KMS-11 (cell line): ENCODE results near the gene UNC93A.

Experiments
- H2AFZ ChIP-seq: fragments of 200-600 bp; sonication (generic); 2 replicates; pipeline ENCODE4 v1.6.1; 2016; ENCODE audit warnings: antibody characterized with exemption, mixed run types, low read depth
- H3K27ac ChIP-seq: fragments of 200-600 bp; sonication (generic); 2 replicates; pipeline ENCODE4 v1.6.1; 2016; ENCODE audit warnings: mild to moderate bottlenecking, mixed run types
- H3K27me3 ChIP-seq: fragments of 200-600 bp; sonication (generic); 2 replicates; pipeline ENCODE4 v1.6.1; 2017; ENCODE audit warnings: mild to moderate bottlenecking, low read depth, mixed run types, moderate library complexity; ENCODE audit not compliant: insufficient read depth
- H3K36me3 ChIP-seq: fragments of 200-600 bp; sonication (generic); 2 replicates; pipeline ENCODE4 v1.6.1; 2017; ENCODE audit warnings: mild to moderate bottlenecking, mixed run types; ENCODE audit not compliant: insufficient read depth
- H3K4me1 ChIP-seq: fragments of 200-600 bp; sonication (generic); 2 replicates; pipeline ENCODE4 v1.6.1; 2016; ENCODE audit warnings: mild to moderate bottlenecking, low read depth, mixed run types; ENCODE audit not compliant: poor library complexity, severe bottlenecking
- H3K4me2 ChIP-seq: fragments of 200-600 bp; sonication (generic); 2 replicates; pipeline ENCODE4 v1.7.0; 2016; ENCODE audit warnings: mild to moderate bottlenecking, mixed run types
- H3K4me3 ChIP-seq: fragments of 200-600 bp; sonication (generic); IDR thresholded peaks from 2 replicates; pipeline ENCODE4 v1.6.1; 2017; ENCODE audit warnings: low read depth, low read length, mixed read lengths; ENCODE audit not compliant: insufficient read depth
- H3K79me2 ChIP-seq: fragments of 200-600 bp; sonication (generic); 2 replicates; pipeline ENCODE4 v1.6.1; 2016; ENCODE audit warnings: low read depth, mixed run types; ENCODE audit not compliant: insufficient read depth
- H3K9ac ChIP-seq: fragments of 200-600 bp; sonication (generic); 2 replicates; pipeline ENCODE4 v1.6.1; 2016; ENCODE audit warnings: mild to moderate bottlenecking, mixed run types
- H4K20me1 ChIP-seq: fragments of 200-600 bp; sonication (generic); 2 replicates; pipeline ENCODE4 v1.6.1; 2016; ENCODE audit warnings: mild to moderate bottlenecking, mixed run types; ENCODE audit not compliant: insufficient read depth
- CTCF ChIP-seq: fragments of 200-600 bp; sonication (generic); conservative IDR thresholded peaks from 2 replicates; pipeline ENCODE4 v1.6.1; 2017; ENCODE audit warnings: low read depth, mild to moderate bottlenecking, antibody characterized with exemption, low read length, moderate library complexity, mixed read lengths

The UNC93A gene

DNA sequence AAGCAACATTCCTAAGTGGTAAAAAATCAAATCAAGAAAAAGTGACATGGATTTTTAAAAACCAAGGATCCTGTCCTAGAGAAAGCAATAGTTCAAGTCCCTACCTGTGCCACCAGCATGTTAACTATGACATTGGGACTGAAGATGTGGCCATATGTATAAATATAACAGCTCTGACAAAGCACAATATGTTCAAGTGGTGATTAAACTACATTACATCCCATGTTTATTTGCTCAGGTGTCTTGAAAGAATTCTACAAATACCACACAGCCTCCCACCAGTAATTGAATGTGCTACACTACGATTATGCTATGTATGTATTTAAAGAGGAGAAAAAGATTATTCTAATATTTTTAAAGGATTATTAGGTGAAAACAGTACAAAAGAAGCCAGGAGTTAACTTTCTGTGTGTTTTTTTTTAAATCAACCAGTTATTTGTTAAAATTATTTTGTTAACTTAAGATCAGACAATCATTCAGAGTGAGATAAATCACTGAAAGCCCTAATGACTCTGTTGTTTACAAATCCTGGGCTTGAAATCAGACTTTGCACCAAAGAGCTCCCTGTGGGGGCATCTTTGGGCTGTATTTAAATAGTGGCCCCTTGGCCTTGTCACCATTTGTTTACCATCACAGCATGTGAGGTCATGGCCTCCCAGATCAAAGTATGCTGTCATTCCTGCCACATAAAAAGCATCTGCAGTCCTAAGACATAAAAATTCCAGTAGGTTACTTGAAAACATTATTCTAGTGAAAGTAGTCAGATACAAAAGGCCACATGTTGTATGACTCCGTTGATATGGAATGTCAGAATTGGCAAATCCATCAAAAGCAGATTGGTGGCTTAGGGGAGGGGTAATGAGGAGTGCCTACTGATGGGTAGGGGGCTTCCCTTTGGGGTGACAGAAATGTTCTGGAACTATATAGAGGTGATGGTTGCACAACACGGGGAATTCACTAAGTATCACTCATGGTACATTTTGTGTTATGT lies 50.8 kb downstream of the UNC93A start:
- no peaks in the 10 kb centered on the region for H4K20me1 ChIP-seq
- H3K27ac ChIP-seq: no peak overlapping the region
- H3K4me3 ChIP-seq: no peak overlapping the region
- H3K4me2 ChIP-seq: no peak overlapping the region
- TF ChIP-seq CTCF: no peak
- H3K27me3 ChIP-seq: no peaks in the 10 kb centered on the region
- H3K4me1 ChIP-seq: peaks cover 19% of the 10 kb centered on the region
- no peak overlapping the region for H3K9ac ChIP-seq
- H2AFZ ChIP-seq: no peak overlapping the region
- no peaks in the 10 kb centered on the region for H3K36me3 ChIP-seq
- no peaks in the 10 kb centered on the region for H3K79me2 ChIP-seq

DNA sequence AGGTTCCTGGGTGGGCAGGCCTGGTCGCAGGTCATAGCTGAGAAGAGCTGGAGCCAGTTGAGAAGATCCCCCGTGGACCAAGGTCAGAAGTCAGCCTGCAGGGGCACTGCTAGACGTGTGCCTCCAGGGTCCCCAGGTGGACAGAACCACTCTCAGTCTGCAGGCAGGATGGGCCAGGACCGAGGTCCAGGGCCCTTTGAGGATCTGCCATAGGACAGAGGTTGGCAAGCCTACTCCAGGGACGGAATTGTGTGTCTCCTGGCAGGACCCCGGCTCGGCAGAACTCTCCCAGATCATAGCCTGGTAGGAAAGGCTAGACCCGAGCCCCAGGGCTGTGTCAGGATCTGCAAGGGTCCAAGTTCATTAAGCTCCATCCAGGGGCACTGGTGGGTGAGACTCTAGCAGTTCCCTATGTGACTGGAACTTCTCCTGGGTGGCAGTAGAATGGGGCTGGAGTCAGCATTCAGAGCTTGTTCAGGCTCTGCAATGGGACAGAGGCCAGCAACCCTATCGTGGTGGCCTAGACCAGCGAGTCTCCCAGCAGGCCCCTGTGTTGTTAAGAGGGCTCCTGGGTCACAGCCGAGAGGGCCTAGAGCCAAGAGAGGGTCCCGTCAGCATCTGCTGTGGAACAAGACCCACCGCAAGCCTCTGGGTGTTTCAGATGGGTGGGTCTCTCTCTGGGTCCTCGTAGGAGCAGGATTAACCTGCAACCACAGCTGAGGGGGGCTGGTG lies 51.9 kb downstream of the UNC93A start:
- no peaks in the 10 kb centered on the region for H3K27me3 ChIP-seq
- H3K36me3 ChIP-seq: no peaks in the 10 kb centered on the region
- H2AFZ ChIP-seq: no peak overlapping the region
- TF ChIP-seq CTCF: no peak
- H3K4me3 ChIP-seq: no peak overlapping the region
- peak overlapping the region; percentile 7; the same call in 1 of the 2 replicates for H3K4me2 ChIP-seq
- peaks cover 19% of the 10 kb centered on the region for H3K4me1 ChIP-seq
- H4K20me1 ChIP-seq: no peaks in the 10 kb centered on the region
- H3K9ac ChIP-seq: no peak overlapping the region
- no peak overlapping the region for H3K27ac ChIP-seq
- no peaks in the 10 kb centered on the region for H3K79me2 ChIP-seq

- Histone ChIP-seq H4K20me1 (no peaks in the 10 kb centered on the region), H3K4me3 (no peak overlapping the region), H3K79me2 (no peaks in the 10 kb centered on the region), H3K36me3 (no peaks in the 10 kb centered on the region), H3K9ac (no peak overlapping the region), H3K4me2 (no peak overlapping the region), H2AFZ (no peak overlapping the region), H3K4me1 (peaks cover 24% of the 10 kb centered on the region), H3K27ac (no peak overlapping the region), H3K27me3 (no peaks in the 10 kb centered on the region)
- TF ChIP-seq CTCF: no peak
Observed at GRCh38 chr6:167345348-167345747, 54.2 kb downstream of the UNC93A start.

GRCh38 chr6:167345960-167346359 lies 54.8 kb downstream of the UNC93A start:
- Histone ChIP-seq H2AFZ (no peak overlapping the region), H3K79me2 (no peaks in the 10 kb centered on the region), H3K27ac (no peak overlapping the region), H3K9ac (no peak overlapping the region), H3K36me3 (no peaks in the 10 kb centered on the region), H4K20me1 (no peaks in the 10 kb centered on the region), H3K4me3 (no peak overlapping the region), H3K27me3 (no peaks in the 10 kb centered on the region), H3K4me2 (no peak overlapping the region), H3K4me1 (peaks cover 24% of the 10 kb centered on the region)
- TF ChIP-seq CTCF: no peak
